K562 (cell line): Measurements from ENCODE around the gene ODAD2. TPM values are rescaled to one million over a fixed set of nuclear protein-coding genes. Genes with fewer than 3 reads are reported as not detected.

Source experiments
- ATAC-seq: fragments of 200-7000 bp; cut with Tn5 transposase; 3 replicates; pipeline ENCODE4 v1.9.1; 2020; ENCODE audit warnings: moderate library complexity
- BruUV-seq: library from RNA; stranded (reverse); fragments of 400-500 nt; replicated peaks from 2 replicates; lab custom pipeline; 2021; lab: Mats Ljungman, UMichigan
- CTCF ChIA-PET: fragments of 300-600 bp; formaldehyde crosslinking; extraction: SDS; loops from one replicate; lab custom pipeline; 2021; ENCODE audit warnings: low intra/inter-chr PET ratio; lab: Yijun Ruan, JAX
- POLR2A ChIA-PET: fragments of 300-600, 350-650 bp; sonication (Branson Sonifier 250); formaldehyde crosslinking; extraction: SDS; loops from one replicate; lab custom pipeline; 2021; ENCODE audit warnings: antibody characterized with exemption, inconsistent platforms; lab: Yijun Ruan, JAX
- DNase-seq, 4 experiments: peaks; one replicate each; pipeline versions ENCODE4 v3.0.0 to v3.0.0-alpha.2; 2011 to 2018; ENCODE audit warnings: low spot score in 3 of 4, mixed read lengths in 3 of 4; ENCODE audit errors: extremely low read depth in 1 of 4
- FAIRE-seq: peaks from 2 replicates; lab custom pipeline; 2011; peaks lifted over from hg19 to GRCh38; lab: Jason Lieb, UNC
- H2AFZ ChIP-seq: 2 replicates; pipeline ENCODE4 v1.6.0; 2011; ENCODE audit warnings: low read depth, low read length, control low read depth, inconsistent platforms
- H3K27ac ChIP-seq: fragments of 200-600 bp; 3 replicates; pipeline ENCODE4 v1.8.0; 2011; ENCODE audit warnings: low read depth, mild to moderate bottlenecking, control low read depth, inconsistent platforms, low read length, moderate library complexity, mixed read lengths; ENCODE audit errors: extremely low read depth
- H3K27me3 ChIP-seq, 2 experiments: fragments of 300-600 bp in 1 of 2; 2 replicates in 1 of 2; 3 replicates in 1 of 2; pipeline versions ENCODE4 v1.6.0 to v1.8.0; 2011; ENCODE audit warnings: inconsistent platforms in 2 of 2, low read length in 2 of 2, mild to moderate bottlenecking in 1 of 2, mixed read lengths in 1 of 2, moderate library complexity in 1 of 2; ENCODE audit not compliant: control insufficient read depth in 2 of 2, insufficient read depth in 2 of 2
- H3K36me3 ChIP-seq: fragments of 300-600 bp; 3 replicates; pipeline ENCODE4 v1.8.0; 2011; ENCODE audit warnings: mild to moderate bottlenecking, low read length, inconsistent platforms; ENCODE audit not compliant: control insufficient read depth, insufficient read depth
- H3K4me1 ChIP-seq, 2 experiments: fragments of 200-600 bp in 1 of 2; replicated peaks in 1 of 2; 2 replicates in 1 of 2; 3 replicates in 1 of 2; pipeline versions ENCODE4 v1.5.1 to v1.8.0; 2011; ENCODE audit warnings: inconsistent platforms in 2 of 2, low read length in 2 of 2, mild to moderate bottlenecking in 1 of 2, mixed read lengths in 1 of 2, moderate library complexity in 1 of 2; ENCODE audit not compliant: control insufficient read depth in 2 of 2, insufficient read depth in 2 of 2
- H3K4me2 ChIP-seq: 2 replicates; pipeline ENCODE4 v1.6.1; 2011; ENCODE audit warnings: low read length, control low read depth, inconsistent platforms, mixed read lengths; ENCODE audit not compliant: insufficient read depth
- H3K4me3 ChIP-seq: fragments of 200-600 bp; sonication (generic), shearing (Covaris generic); 2 replicates; pipeline ENCODE4 v1.5.1; 2016; ENCODE audit warnings: control low read depth, inconsistent platforms
- H3K79me2 ChIP-seq: fragments of 200-600 bp; 3 replicates; pipeline ENCODE4 v1.8.0; 2011; ENCODE audit warnings: low read length, inconsistent platforms; ENCODE audit not compliant: control insufficient read depth, insufficient read depth
- H3K9ac ChIP-seq, 2 experiments: 2 replicates each; pipeline versions ENCODE4 v1.6.0 to v1.6.1; 2011; ENCODE audit warnings: low read depth in 2 of 2, low read length in 2 of 2, control low read depth in 1 of 2, inconsistent platforms in 1 of 2, mild to moderate bottlenecking in 1 of 2, mixed read lengths in 1 of 2; ENCODE audit not compliant: insufficient read depth in 1 of 2
- H3K9me1 ChIP-seq: one replicate; pipeline ENCODE4 v1.6.0; 2011; ENCODE audit warnings: inconsistent platforms, mild to moderate bottlenecking, low read length, moderate library complexity; ENCODE audit not compliant: control insufficient read depth, insufficient read depth
- H3K9me3 ChIP-seq: replicated peaks from 2 replicates; pipeline ENCODE4 v1.5.1; 2011; ENCODE audit warnings: low read depth, low read length, inconsistent platforms; ENCODE audit not compliant: control insufficient read depth, insufficient read depth
- H4K20me1 ChIP-seq: replicated peaks from 2 replicates; pipeline ENCODE4 v1.6.1; 2011; ENCODE audit warnings: low read length, inconsistent platforms, mixed read lengths; ENCODE audit not compliant: control insufficient read depth, insufficient read depth
- GTF2E2 ChIP-seq: fragments of 200-800 bp; sonication (Bioruptor generic); IDR thresholded peaks from 2 replicates; pipeline ENCODE4 v1.6.1; 2016; ENCODE audit warnings: missing genetic modification characterization, missing compliant biosample characterization
- HCFC1 ChIP-seq: IDR thresholded peaks from 2 replicates; pipeline ENCODE4 v1.6.1; 2012; ENCODE audit warnings: low read depth, low read length, improper control_type of control experiment
- HDAC8 ChIP-seq: fragments of 450-650 bp; IDR thresholded peaks from 2 replicates; pipeline ENCODE4 v1.6.1; 2016; ENCODE audit warnings: mild to moderate bottlenecking, missing genetic modification characterization, moderate library complexity, missing compliant biosample characterization
- RAD21 ChIP-seq, 2 experiments: fragments of 250-450 bp in 1 of 2; fragments of 450-650 bp in 1 of 2; sonication (Bioruptor Pico) in 1 of 2; formaldehyde crosslinking in 1 of 2; IDR thresholded peaks in 1 of 2; conservative IDR thresholded peaks in 1 of 2; 2 replicates each; pipeline versions ENCODE4 v1.4.0 to v1.8.0; 2020 to 2022; ENCODE audit warnings: mild to moderate bottlenecking in 2 of 2, moderate library complexity in 1 of 2
- ZNF184 ChIP-seq: sonication (generic); formaldehyde crosslinking; IDR thresholded peaks from 2 replicates; pipeline ENCODE4 v1.5.0; 2020; ENCODE audit warnings: missing genetic modification reagents
- WGBS: fragments of 100-300 bp; shearing (Covaris generic); methylation state at CpG from one replicate; pipeline ENCODE4 v1.1.6; 2016; ENCODE audit warnings: low coverage, mixed read lengths; ENCODE audit not compliant: insufficient coverage; ENCODE audit errors: missing lambda C conversion rate; 5-methylcytosine and 5-hydroxymethylcytosine counted together
- in situ Hi-C: fragments of 300-500 bp; cut with MboI; formaldehyde crosslinking; loops from 4 replicates; pipeline ENCODE4 v1.15.0; 2018; ENCODE audit warnings: inconsistent platforms, mixed read lengths
- intact Hi-C: fragments of 100-400 bp; cut with micrococcal nuclease; formaldehyde crosslinking; loops from 2 replicates; pipeline ENCODE4 v1.14.2; 2022
- polyA plus RNA-seq, 8 experiments: library from polyadenylated mRNA; depleted of rRNA in 4 of 8; stranded (reverse) in 5 of 8; unstranded in 3 of 8; fragments of >200 nt; fragmentation: Nextera tagmentation in 2 of 8; fragmentation: Illumina TruSeq in 1 of 8; extraction: Ambion mirVana in 2 of 8; extraction: Trizol in 1 of 8; gene quantifications; 2 replicates each; pipeline versions ENCODE4 v1.2.1 to v1.2.3, GENCODE V29; 2011 to 2014; ENCODE audit warnings: inconsistent platforms in 1 of 8, missing spikeins in 1 of 8
- total RNA-seq, 7 experiments: library from RNA; depleted of rRNA in 6 of 7; stranded (reverse); fragments of >200 nt in 6 of 7; fragmentation: Illumina TruSeq in 2 of 7; extraction: Trizol in 2 of 7; gene quantifications; 2 replicates each; pipeline versions ENCODE4 v1.2.1 to v1.2.3, GENCODE V29; 2011 to 2021; ENCODE audit warnings: low replicate concordance in 1 of 7
- TF ChIP-seq, protein P1 (sequence below), 3 experiments: IDR thresholded peaks in 2 of 3; conservative IDR thresholded peaks in 1 of 3; 2 replicates each; pipeline ENCODE4 v1.5.1; 2011 to 2012; ENCODE audit warnings: low read length in 3 of 3, mild to moderate bottlenecking in 3 of 3, control low read depth in 2 of 3, improper control_type of control experiment in 1 of 3, inconsistent platforms in 1 of 3, low read depth in 1 of 3, mixed read lengths in 1 of 3, moderate library complexity in 1 of 3; ENCODE audit not compliant: insufficient read depth in 2 of 3

The ODAD2 gene
- total and polyA plus RNA-seq, 9 of the 15 experiments (the other 6 are each of a cell fraction or from before 2014, with no cell fraction given) = not detected

DNA sequence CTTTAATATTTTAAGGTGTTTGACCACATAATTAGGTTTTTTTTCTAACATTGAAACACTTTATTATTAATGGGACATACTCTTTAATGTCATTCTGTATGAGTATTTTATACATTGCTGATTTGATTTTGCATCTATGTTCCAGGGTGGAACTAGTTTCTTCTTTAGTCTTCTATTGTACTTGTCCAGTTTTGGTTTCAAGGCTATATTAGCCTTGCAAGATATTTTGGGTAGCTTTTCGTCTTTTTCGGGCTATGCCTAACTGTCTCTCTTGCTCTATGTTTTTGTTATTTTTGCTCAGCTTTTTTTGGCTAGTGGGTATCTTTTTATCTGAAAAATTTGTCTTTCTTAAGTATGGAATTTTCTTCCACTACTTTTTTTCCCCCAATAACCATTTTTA is 214.6 kb downstream of the ODAD2 start:
- intact Hi-C loops (no loop called here), in situ Hi-C loops (no loop called here)
- DNase-seq (no peak), FAIRE-seq (no peak), ATAC-seq (no peak)
- Histone ChIP-seq H3K4me3 (no peak overlapping the region), H3K9me3 (no peaks in the 10 kb centered on the region), H3K9ac (no peak overlapping the region), H2AFZ (no peak overlapping the region), H3K27me3 (no peaks in the 10 kb centered on the region), H3K4me2 (no peak overlapping the region), H3K36me3 (no peaks in the 10 kb centered on the region), H3K4me1 (no peaks in the 10 kb centered on the region), H3K79me2 (no peaks in the 10 kb centered on the region), H4K20me1 (no peaks in the 10 kb centered on the region), H3K27ac (no peak overlapping the region)
- no TSS peak for BruUV-seq
- CTCF ChIA-PET = no interaction called here
- TF ChIP-seq HCFC1 (no peak), ZNF184 (no peak), HDAC8 (tag) (no peak)
- TF ChIP-seq, all 486 proteins: peak for 0
- 0% methylated on average over 2 of the region's 2 CpGs for WGBS
- no peaks in the 10 kb centered on the region for H3K9me1 ChIP-seq
- POLR2A ChIA-PET = interaction anchor here (0.8 kb wide), 1 partner anchor 8 kb away, joined by 4 read pairs; no protein-coding TSS in a partner anchor

DNA sequence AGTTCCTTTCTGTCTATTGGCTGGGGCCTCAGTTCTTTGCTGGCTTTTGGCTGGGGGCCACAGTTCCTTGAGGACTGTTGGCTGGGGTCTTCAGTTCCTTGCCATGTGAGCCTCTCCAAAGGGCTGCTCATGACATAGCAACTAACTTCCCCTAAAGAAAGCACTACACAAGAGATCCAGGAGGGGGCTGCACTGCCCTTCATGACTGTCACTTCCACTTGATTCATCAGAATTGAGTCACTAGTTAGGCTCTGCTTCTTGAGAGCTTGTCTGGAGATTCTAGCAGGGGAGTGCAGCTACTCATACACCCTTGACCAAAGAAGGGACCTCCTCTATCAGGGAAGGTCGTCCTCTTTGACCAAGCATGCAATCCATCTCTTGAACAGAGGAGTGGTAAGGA is 215.2 kb downstream of the ODAD2 start:
- CTCF ChIA-PET = no interaction called here
- Histone ChIP-seq H3K9me1 (no peaks in the 10 kb centered on the region), H3K9ac (no peak overlapping the region), H2AFZ (no peak overlapping the region), H3K36me3 (no peaks in the 10 kb centered on the region), H4K20me1 (no peaks in the 10 kb centered on the region), H3K27ac (no peak overlapping the region), H3K4me2 (no peak overlapping the region), H3K4me3 (no peak overlapping the region), H3K79me2 (no peaks in the 10 kb centered on the region), H3K9me3 (no peaks in the 10 kb centered on the region), H3K27me3 (no peaks in the 10 kb centered on the region), H3K4me1 (no peaks in the 10 kb centered on the region)
- ATAC-seq = peak; percentile 60; the same call in 2 of the 3 replicates
- in situ Hi-C loops (no loop called here), intact Hi-C loops (no loop called here)
- WGBS = 0% methylated on average over 1 of the region's 1 CpG
- BruUV-seq = no TSS peak
- no peak for FAIRE-seq
- peak in 3 of 4 experiments; percentile 6 to 13 (median 6) for DNase-seq
- TF ChIP-seq, protein P1, sequence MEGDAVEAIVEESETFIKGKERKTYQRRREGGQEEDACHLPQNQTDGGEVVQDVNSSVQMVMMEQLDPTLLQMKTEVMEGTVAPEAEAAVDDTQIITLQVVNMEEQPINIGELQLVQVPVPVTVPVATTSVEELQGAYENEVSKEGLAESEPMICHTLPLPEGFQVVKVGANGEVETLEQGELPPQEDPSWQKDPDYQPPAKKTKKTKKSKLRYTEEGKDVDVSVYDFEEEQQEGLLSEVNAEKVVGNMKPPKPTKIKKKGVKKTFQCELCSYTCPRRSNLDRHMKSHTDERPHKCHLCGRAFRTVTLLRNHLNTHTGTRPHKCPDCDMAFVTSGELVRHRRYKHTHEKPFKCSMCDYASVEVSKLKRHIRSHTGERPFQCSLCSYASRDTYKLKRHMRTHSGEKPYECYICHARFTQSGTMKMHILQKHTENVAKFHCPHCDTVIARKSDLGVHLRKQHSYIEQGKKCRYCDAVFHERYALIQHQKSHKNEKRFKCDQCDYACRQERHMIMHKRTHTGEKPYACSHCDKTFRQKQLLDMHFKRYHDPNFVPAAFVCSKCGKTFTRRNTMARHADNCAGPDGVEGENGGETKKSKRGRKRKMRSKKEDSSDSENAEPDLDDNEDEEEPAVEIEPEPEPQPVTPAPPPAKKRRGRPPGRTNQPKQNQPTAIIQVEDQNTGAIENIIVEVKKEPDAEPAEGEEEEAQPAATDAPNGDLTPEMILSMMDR (IDR thresholded peaks at IDR 0.05 in 2 of 3, conservative IDR thresholded peaks at IDR 0.05 in 1 of 3; ENCODE audit: insufficient read depth in 2 of 3, low read depth in 1 of 3, low read length in 3 of 3) = peak; percentile 14 to 29 (median 15); a peak in 2 of 6 replicates
- TF ChIP-seq GTF2E2 (tag) (no peak), RAD21 (CRISPR knock-in tag; conservative IDR thresholded peaks at IDR 0.05 in 1 of 2, IDR thresholded peaks at IDR 0.05 in 1 of 2) (peak in 1 of 2 experiments; percentile 32; a peak in 2 of 4 replicates)
- POLR2A ChIA-PET = interaction anchor here (0.8 kb wide), 1 partner anchor 9 kb away, joined by 4 read pairs; no protein-coding TSS in a partner anchor
